Measurements from ENCODE around the gene LKAAEAR1. TPM values are rescaled to one million over a fixed set of nuclear protein-coding genes. Genes with fewer than 3 reads are reported as not detected.
"Not testable (repeated sequence)": the region's sequence is repeated elsewhere in the genome, so short reads cannot be mapped to it uniquely, and the experiment has no call there.

The LKAAEAR1 gene, protein sequence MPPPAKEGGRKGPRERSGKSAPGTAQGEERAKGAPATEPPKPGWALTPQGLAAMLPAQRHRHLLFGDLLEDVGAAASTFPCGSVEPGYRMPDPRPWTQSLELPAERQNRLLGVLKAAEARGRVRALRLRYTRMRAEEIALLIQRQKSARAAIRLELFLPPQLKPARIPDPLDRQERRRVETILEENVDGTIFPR
- polyA plus RNA-seq: 0.83 TPM

DNA sequence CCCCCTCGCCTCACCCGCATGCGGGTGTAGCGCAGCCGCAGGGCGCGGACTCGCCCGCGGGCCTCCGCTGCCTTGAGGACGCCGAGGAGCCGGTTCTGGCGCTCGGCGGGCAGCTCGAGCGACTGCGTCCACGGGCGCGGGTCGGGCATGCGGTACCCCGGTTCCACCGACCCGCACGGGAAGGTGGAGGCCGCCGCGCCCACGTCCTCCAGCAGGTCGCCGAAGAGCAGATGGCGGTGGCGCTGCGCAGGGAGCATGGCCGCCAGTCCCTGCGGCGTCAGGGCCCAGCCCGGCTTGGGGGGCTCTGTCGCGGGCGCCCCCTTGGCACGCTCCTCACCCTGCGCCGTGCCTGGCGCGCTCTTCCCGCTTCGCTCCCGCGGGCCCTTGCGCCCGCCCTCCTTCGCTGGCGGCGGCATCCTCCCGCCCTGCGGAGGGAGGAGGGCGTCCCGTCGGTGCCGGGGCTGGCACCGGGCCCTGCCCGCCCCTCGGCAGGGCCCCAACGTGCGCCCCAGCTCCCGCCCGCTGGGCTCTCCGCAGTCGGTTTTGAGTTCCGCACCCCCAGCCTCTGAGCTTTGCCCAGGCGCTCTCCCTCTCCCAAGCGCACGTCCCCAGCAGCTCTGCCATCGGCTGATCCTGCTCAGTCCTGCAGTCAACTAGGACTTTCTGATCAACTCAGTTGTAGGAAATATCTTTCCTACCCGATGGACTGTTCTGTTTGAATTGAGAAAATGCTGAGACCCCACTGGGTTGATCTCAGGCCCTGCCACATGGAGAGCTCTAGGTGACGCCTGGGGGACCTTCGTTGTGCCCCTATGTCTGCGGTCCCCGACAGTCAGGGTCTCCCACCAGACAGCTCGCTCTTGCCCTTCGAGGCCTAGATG lies at the start of gene LKAAEAR1:
Gene LKAAEAR1 (minus strand): TSS at position 595 of the 881 bp plus-strand sequence. CDS start 179 bp downstream, at position 416.
- Mint-ChIP-seq H3K27ac (peak within 1 kb of the TSS; percentile 78 to 98 (median 94)), H3K4me1 (peaks cover 11 to 14% (median 14%) of the 10 kb centered on the region in 3 donors), H3K36me3 (peaks cover 3% of the 10 kb centered on the region), H3K4me3 (peak within 1 kb of the TSS; percentile 85 to 96 (median 91)), H3K27me3 (peaks cover 3% of the 10 kb centered on the region), H3K9me3 (peaks cover 0 to 2% (median 0%) of the 10 kb centered on the region in 3 donors)

DNA sequence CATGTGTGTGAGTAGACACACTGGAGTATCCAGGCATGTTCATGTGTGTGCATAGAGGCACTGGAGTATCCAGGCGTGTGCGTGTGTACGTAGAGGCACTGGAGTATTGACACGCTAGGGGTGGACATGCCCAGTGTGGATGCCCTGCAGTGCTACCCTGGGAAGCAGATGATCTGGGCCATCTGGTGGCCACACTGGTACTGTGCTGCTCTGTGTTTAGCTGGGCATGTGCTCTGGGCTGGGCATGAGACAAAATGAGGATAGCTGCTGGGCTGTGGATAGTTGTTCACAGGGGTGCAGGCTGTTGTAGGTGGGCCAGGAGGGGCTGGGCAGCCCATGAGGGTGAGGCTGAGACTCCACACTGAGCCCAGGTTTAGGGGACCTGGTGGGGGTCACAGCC lies 47.2 kb upstream of the LKAAEAR1 start:
- Mint-ChIP-seq H3K4me3 (no peak overlapping the region), H3K4me1 (no peaks in the 10 kb centered on the region), H3K9me3 (peaks cover 0 to 3% (median 3%) of the 10 kb centered on the region in 3 donors), H3K27me3 (peaks cover 4% of the 10 kb centered on the region), H3K36me3 (no peaks in the 10 kb centered on the region), H3K27ac (no peak overlapping the region)

DNA sequence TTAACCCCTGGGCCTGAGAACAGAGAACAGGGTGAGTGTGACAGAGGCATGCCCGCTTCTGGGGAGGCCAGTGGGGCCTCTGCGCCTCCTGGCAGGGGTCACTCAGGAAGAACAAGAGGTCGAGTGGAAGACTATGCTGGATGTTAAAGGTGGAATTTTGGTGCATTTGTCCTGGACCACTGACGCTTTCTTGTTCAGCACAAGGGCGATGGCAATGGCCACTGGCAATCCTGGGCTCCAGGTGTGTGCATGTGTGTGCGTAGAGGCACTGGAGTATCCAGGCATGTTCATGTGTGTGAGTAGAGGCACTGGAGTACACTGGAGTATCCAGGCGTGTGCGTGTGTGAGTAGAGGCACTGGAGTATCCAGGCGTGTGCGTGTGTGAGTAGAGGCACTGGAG lies 46.7 kb upstream of the LKAAEAR1 start:
- peaks cover 0 to 3% (median 3%) of the 10 kb centered on the region in 3 donors for H3K9me3 Mint-ChIP-seq
- H3K36me3 Mint-ChIP-seq: no peaks in the 10 kb centered on the region
- no peak overlapping the region for H3K4me3 Mint-ChIP-seq
- H3K27ac Mint-ChIP-seq: no peak overlapping the region
- H3K4me1 Mint-ChIP-seq: no peaks in the 10 kb centered on the region
- peaks cover 4% of the 10 kb centered on the region for H3K27me3 Mint-ChIP-seq

DNA sequence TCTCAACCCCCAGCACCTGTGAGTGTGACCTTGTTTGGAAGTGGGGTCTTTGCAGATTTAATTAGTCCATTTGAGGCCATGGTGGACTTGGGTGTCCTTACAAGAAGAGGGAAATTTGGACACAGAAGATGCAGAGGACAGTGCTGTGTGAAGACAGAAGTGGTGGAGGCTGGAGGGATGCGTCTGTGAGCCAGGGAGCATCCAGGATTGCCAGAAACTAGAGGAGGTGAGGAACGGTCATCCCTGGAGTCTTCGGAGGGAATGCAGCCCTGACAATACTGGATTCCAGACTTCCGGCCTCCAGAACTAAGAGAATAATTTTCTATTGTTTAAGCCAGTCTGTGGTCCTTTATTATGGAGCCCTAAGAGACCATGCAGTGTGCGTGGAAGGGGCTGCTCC lies 46.1 kb upstream of the LKAAEAR1 start:
- no peaks in the 10 kb centered on the region for H3K4me1 Mint-ChIP-seq
- H3K27ac Mint-ChIP-seq: no peak overlapping the region
- no peaks in the 10 kb centered on the region for H3K36me3 Mint-ChIP-seq
- H3K4me3 Mint-ChIP-seq: no peak overlapping the region
- H3K27me3 Mint-ChIP-seq: peaks cover 4% of the 10 kb centered on the region
- peaks cover 0 to 3% (median 3%) of the 10 kb centered on the region in 3 donors for H3K9me3 Mint-ChIP-seq

DNA sequence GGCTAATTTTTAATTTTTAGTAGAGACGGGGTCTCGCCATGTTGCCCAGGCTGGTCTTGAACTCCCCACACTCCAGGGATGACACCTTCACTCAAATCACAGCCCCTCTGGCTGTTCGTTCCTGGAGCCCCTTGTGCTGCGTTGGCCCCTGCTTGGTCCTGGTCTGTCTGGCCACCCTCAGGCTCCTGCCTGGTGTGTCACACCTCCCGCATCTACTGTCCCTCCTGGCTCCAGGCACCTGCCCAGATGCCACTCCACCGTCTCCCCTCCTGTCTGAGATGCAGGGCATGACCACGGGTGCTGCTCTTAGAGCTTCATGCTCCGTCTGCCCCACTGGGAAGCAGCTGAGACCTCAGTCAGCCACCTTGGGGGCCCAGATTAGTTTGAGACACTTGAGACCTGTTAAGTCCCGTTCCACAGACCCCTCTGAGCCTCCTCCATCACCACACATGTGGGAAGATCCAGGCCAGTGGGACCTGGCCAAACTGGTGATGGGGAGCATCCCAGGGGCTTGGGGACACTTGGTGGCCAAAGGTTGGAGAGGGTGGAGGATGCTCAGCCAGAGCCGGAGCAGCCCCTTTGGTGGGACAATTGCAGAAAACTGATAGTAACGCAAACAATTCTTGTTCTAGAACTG lies 45.1 kb upstream of the LKAAEAR1 start:
- Mint-ChIP-seq H3K9me3 (peaks cover 0 to 3% (median 3%) of the 10 kb centered on the region in 3 donors), H3K4me3 (no peak overlapping the region), H3K27ac (no peak overlapping the region), H3K36me3 (no peaks in the 10 kb centered on the region), H3K27me3 (peaks cover 4% of the 10 kb centered on the region), H3K4me1 (no peaks in the 10 kb centered on the region)

DNA sequence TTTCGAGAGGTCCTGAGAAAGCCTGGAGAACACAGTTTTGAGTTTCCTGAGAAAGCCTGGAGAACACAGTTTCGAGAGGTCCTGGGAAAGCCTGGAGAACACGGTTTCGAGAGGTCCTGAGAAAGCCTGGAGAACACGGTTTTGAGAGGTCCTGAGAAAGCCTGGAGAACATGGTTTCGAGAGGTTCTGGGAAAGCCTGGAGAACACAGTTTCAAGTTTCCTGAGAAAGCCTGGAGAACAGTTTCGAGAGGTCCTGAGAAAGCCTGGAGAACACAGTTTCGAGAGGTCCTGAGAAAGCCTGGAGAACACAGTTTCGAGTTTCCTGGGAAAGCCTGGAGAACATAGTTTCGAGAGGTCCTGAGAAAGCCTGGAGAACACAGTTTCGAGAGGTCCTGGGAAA lies 39.3 kb upstream of the LKAAEAR1 start:
- not testable (repeated sequence) for H3K4me1 Mint-ChIP-seq, H3K27me3 Mint-ChIP-seq, H3K27ac Mint-ChIP-seq, H3K4me3 Mint-ChIP-seq, H3K9me3 Mint-ChIP-seq, H3K36me3 Mint-ChIP-seq

DNA sequence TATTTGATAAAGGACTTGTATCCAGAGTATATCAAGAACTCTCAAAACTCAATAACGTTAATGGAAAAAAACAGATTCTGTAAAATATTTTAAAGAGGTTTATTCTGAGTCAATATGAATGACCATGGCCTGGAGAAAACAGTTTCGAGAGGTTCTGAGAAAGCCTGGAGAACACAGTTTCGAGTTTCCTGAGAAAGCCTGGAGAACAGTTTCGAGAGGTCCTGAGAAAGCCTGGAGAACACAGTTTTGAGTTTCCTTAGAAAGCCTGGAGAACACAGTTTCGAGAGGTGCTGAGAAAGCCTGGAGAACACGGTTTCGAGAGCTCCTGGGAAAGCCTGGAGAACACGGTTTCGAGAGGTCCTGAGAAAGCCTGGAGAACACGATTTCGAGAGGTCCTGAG lies 38.7 kb upstream of the LKAAEAR1 start:
- not testable (repeated sequence) for H3K9me3 Mint-ChIP-seq, H3K27me3 Mint-ChIP-seq, H3K4me3 Mint-ChIP-seq, H3K4me1 Mint-ChIP-seq, H3K27ac Mint-ChIP-seq, H3K36me3 Mint-ChIP-seq

DNA sequence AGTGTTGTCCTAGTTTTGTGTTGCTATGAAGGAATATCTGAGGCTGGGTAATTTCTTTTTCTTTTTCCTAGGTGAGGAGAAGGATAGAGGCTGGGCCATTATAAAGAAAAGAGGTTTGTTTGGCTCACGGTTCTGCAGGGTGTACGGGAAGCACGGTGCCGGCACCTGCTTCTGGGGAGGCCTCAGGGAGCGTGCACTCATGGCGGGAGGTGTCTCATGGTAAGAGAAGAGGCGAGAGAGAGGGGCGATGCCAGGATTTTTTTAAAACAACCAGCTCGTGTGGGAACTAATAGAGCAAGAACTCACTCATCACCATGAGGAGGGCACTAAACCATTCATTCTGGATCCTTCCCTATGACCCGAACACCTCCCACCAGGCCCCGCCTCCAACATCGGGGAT lies 37.4 kb upstream of the LKAAEAR1 start:
- no peaks in the 10 kb centered on the region for H3K36me3 Mint-ChIP-seq
- no peak overlapping the region for H3K4me3 Mint-ChIP-seq
- peaks cover 0 to 5% (median 3%) of the 10 kb centered on the region in 3 donors for H3K4me1 Mint-ChIP-seq
- peak overlapping the region in 1 of 3 donors; percentile 41 for H3K27ac Mint-ChIP-seq
- H3K27me3 Mint-ChIP-seq: peaks cover 2% of the 10 kb centered on the region
- no peaks in the 10 kb centered on the region for H3K9me3 Mint-ChIP-seq

DNA sequence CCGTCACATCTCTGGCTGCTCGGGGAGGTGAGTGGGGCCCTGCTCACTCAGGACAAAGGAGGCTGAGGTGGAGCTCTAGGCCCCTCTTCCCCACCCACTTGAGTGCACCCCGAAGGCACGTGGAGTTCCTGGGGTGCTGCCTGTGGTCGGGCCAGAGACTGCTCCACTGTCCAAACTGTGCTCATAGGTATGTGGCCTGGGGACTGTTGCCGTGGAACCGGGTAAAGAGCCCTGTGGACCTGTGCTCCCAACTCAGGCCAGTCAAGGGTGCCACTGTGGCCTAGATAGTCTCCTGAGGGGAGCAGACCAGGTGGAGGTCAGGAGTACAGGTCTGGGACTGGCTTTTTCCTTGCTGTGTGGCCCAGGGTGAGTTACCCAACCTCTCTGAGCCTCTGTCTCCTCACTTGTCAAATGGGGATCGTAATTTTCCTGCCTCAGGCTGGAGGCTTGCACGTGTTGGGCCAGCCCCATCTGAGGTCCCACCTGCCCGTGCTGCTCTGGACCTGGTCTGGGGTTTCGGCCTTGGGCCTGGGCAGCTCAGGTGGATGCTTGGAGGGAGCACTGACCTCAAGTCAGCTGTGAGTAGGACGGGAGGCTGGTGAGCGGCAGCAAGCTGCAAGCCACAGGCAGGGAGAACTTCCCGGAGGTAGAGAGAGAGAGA lies 35.6 kb upstream of the LKAAEAR1 start:
- no peaks in the 10 kb centered on the region for H3K36me3 Mint-ChIP-seq
- no peaks in the 10 kb centered on the region for H3K9me3 Mint-ChIP-seq
- peak overlapping the region; percentile 21 to 91 (median 81) for H3K4me3 Mint-ChIP-seq
- peak overlapping the region; percentile 41 to 92 (median 71) for H3K27ac Mint-ChIP-seq
- H3K4me1 Mint-ChIP-seq: peaks cover 0 to 5% (median 3%) of the 10 kb centered on the region in 3 donors
- peaks cover 2% of the 10 kb centered on the region for H3K27me3 Mint-ChIP-seq

DNA sequence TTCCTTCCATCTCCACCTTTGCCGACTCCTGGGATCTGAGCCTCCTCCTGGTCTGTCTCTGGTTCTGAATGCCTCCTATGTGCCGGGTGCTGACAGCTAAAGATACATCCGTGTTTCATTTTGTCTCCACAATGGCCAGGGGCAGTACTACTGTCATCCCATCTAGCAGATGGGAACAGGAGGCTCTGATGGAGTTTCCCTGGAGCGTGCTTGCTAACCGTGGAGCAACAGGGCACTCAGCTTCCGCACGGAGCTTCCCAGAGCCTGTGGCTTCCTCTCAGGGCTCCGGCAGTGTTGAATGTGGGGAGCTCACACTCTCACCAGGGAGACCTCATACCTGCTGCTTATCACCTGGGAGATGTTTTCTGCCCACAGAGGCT lies 35.1 kb upstream of the LKAAEAR1 start:
- H3K4me3 Mint-ChIP-seq: no peak overlapping the region
- no peaks in the 10 kb centered on the region for H3K9me3 Mint-ChIP-seq
- peak overlapping the region in 1 of 3 donors; percentile 53 for H3K27ac Mint-ChIP-seq
- peaks cover 2% of the 10 kb centered on the region for H3K27me3 Mint-ChIP-seq
- no peaks in the 10 kb centered on the region for H3K36me3 Mint-ChIP-seq
- H3K4me1 Mint-ChIP-seq: peaks cover 0 to 5% (median 3%) of the 10 kb centered on the region in 3 donors

DNA sequence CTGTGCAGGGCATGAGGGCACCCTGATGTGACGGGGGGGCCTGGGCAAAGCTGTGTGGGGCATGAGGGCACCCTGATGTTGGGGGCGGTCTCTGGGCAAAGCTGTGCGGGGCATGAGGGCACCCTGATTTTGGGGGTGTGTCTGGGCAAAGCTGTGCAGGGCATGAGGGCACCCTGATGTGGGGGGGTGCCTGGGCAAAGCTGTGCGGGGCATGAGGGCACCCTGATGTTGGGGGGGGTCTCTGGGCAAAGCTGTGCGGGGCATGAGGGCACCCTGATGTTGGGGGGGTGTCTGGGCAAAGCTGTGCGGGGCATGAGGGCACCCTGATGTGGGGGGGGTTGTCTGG lies 33.2 kb upstream of the LKAAEAR1 start:
- not testable (repeated sequence) for H3K27ac Mint-ChIP-seq

DNA sequence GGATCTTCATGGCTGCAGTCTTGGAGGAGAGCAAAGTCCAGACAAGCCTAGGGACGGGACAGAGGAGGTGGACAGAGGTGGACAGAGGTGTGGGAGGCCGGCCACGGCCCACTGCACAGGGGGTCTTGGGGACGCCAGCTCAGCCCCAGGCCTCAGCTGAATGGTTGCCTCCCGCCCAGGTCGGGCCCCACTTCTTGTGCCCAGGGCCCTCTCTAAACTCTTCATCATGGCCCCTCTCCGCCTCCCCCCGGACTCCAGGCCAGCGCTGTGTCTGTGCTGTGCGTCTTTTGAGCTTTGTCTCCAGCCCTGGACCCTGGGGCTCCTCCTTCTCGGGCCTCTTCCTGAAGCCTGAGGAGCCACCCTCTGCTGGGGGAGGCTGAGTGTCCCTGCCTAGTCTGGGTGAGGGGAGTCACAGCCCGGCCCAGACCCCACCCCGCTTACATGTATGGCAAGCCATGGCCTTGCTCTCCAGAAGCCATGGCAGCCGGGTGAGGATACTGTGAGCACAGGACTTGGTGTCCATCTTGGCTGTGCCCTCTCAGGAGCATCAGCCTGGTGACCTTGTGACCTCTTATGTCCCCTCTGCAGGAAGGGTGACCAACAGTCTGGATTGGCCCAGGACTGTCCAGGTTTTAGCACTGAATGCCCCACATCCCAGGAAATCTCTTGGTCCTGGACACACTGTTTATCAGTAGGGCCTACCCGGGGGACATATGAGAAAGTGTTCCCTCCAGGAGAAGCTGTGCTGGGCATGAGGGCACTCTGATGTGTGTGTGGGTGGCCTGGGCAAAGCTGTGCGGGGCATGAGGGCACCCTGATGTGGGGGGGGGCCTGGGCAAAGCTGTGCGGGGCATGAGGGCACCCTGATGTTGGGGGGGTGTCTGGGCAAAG lies 32.6 kb upstream of the LKAAEAR1 start:
- no peaks in the 10 kb centered on the region for H3K36me3 Mint-ChIP-seq
- H3K9me3 Mint-ChIP-seq: no peaks in the 10 kb centered on the region
- no peaks in the 10 kb centered on the region for H3K27me3 Mint-ChIP-seq
- peak overlapping the region in 1 of 4 donors; percentile 17 for H3K4me3 Mint-ChIP-seq
- peak overlapping the region in 1 of 3 donors; percentile 35 for H3K27ac Mint-ChIP-seq
- peaks cover 0 to 8% (median 3%) of the 10 kb centered on the region in 3 donors for H3K4me1 Mint-ChIP-seq

More for the DNA sequence above, 33.2 kb upstream of the LKAAEAR1 start:
- H3K4me3 Mint-ChIP-seq: peak overlapping the region in 1 of 4 donors; percentile 17
- H3K27me3 Mint-ChIP-seq, H3K36me3 Mint-ChIP-seq, H3K4me1 Mint-ChIP-seq, H3K9me3 Mint-ChIP-seq: not testable (repeated sequence)

DNA sequence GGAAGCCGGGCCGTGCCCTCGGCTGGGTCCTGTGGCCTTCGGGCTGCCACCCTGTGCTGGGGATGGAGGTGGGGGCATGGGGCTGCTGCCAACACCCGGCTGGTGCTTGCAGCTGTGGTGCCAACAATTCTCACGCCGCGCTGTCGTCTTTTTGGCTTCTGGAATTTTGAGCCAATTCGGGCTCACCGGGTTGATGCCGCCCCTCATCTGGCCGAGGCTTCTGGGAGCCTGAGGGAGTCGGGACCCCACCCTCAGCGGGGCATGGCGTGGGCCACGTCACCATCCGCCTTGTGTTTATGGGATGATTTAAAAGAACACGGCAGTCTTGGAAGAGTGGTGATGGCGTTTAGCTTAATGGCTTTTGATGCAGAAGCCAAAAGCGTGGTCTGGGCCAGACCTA lies 31.8 kb upstream of the LKAAEAR1 start:
- H3K9me3 Mint-ChIP-seq: no peaks in the 10 kb centered on the region
- no peaks in the 10 kb centered on the region for H3K27me3 Mint-ChIP-seq
- peak overlapping the region in 1 of 3 donors; percentile 35 for H3K27ac Mint-ChIP-seq
- H3K4me1 Mint-ChIP-seq: peaks cover 0 to 8% (median 3%) of the 10 kb centered on the region in 3 donors
- no peak overlapping the region for H3K4me3 Mint-ChIP-seq
- H3K36me3 Mint-ChIP-seq: no peaks in the 10 kb centered on the region

Measured in IgD-negative memory B cell (primary cell).